Upper lobe of right lung (tissue), 1 donor: ENCODE measurements around the gene DPH1. TPM values are rescaled to one million over a fixed set of nuclear protein-coding genes. Genes with fewer than 3 reads are reported as not detected.

Experiments
- ATAC-seq: fragments of 200-7000 bp; cut with Tn5 transposase; one replicate; pipeline ENCODE4 v1.9.1; 2020; ENCODE audit warnings: mild to moderate bottlenecking, moderate library complexity
- DNase-seq: peaks from one replicate; pipeline ENCODE4 v3.0.0-alpha.2; 2020
- H3K27ac ChIP-seq: fragments of 200-600 bp; one replicate; pipeline ENCODE4 v1.8.0; 2022
- H3K27me3 ChIP-seq: fragments of 200-600 bp; one replicate; pipeline ENCODE4 v1.8.0; 2022; ENCODE audit warnings: mild to moderate bottlenecking
- H3K36me3 ChIP-seq: fragments of 200-600 bp; one replicate; pipeline ENCODE4 v1.8.0; 2022
- H3K4me1 ChIP-seq: fragments of 200-600 bp; one replicate; pipeline ENCODE4 v1.8.0; 2022
- H3K4me3 ChIP-seq: fragments of 200-600 bp; one replicate; pipeline ENCODE4 v1.8.0; 2022; ENCODE audit warnings: mild to moderate bottlenecking
- H3K9me3 ChIP-seq: fragments of 200-600 bp; one replicate; pipeline ENCODE4 v1.8.0; 2022
- intact Hi-C: fragments of 100-400 bp; cut with DNase I; formaldehyde crosslinking; loops from one replicate; pipeline ENCODE4 v1.11.0; 2022
- total RNA-seq: library from RNA; stranded (reverse); fragmentation: NEBNext Ultra II Directional; extraction: Animal tissue kit (Norgen Biotek cat#: 25700); gene quantifications from one replicate; pipeline ENCODE4 v1.2.1, GENCODE V29; 2021
- TF ChIP-seq, protein P1 (sequence below): fragments of 200-600 bp; IDR thresholded peaks from one replicate; pipeline ENCODE4 v1.8.0; 2022; ENCODE audit warnings: antibody characterized with exemption
- donor health status: DM: no; HTN: yes; CAD: no; lungs with severe emphysema.

The DPH1 gene
- total RNA-seq, 1 donor from 2014 or later = 47.8 TPM

DNA sequence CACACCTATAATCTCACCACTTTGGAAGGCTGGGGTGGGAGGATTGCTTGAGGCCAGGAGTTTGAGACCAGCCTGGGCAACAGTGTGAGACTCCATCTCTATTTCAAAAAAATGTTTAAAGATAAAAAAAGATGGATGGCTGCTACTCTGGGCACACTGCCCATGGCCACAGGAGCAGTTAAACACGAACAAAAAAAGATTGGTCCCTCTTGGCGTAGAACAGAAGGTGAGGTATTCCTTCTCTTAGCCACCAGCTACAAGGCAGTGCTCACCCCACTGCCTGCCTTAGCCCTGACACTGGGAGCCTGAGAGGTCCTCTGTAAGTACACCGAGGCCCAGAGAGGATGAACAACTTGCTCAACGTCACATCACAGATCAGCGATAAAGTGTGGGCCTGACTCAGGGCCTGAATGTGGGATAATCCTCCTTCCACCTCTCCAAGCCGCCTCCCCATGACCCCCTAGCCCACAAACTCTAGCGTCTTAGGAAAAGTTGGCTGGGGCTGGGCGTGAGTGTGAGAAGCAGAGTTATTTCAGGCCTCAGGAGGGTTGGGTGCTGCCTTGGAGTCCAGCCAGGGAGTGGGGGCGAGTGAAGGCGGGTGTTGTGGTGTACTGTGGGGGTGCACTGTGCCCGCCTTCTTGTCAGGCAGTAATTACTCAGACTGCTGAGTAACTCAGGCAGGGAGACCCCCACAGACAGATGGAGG is 2.3 kb upstream of the DPH1 start:
- no peak for DNase-seq
- Histone ChIP-seq H3K27ac (no peak overlapping the region), H3K4me1 (peaks cover 37% of the 10 kb centered on the region), H3K36me3 (no peaks in the 10 kb centered on the region), H3K4me3 (no peak overlapping the region), H3K27me3 (peaks cover 46% of the 10 kb centered on the region), H3K9me3 (no peaks in the 10 kb centered on the region)
- intact Hi-C loops = loop anchor here (5.0 kb wide), 1 partner anchor 120 kb away; no protein-coding TSS in a partner anchor
- no peak for ATAC-seq
- TF ChIP-seq, protein P1, sequence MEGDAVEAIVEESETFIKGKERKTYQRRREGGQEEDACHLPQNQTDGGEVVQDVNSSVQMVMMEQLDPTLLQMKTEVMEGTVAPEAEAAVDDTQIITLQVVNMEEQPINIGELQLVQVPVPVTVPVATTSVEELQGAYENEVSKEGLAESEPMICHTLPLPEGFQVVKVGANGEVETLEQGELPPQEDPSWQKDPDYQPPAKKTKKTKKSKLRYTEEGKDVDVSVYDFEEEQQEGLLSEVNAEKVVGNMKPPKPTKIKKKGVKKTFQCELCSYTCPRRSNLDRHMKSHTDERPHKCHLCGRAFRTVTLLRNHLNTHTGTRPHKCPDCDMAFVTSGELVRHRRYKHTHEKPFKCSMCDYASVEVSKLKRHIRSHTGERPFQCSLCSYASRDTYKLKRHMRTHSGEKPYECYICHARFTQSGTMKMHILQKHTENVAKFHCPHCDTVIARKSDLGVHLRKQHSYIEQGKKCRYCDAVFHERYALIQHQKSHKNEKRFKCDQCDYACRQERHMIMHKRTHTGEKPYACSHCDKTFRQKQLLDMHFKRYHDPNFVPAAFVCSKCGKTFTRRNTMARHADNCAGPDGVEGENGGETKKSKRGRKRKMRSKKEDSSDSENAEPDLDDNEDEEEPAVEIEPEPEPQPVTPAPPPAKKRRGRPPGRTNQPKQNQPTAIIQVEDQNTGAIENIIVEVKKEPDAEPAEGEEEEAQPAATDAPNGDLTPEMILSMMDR = no peak

DNA sequence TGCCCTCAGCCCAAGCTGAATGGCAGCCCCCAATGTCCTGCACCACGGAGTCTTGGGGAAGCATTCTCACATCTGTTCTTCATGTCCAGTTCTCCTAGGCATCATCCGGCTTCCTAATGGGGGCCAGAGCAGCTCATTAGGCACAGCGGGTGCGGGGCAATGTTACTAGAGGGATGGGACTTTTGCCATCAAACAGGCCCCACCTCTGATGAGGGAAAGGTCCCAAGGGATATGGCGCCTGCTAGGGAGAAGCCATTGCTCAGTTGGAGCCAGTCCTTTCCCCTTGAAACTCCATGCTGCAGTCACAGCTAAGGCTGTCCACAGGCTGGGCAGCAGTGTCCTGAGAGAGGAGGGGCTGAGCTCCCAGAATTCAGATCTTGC is 1.7 kb upstream of the DPH1 start:
- no peaks in the 10 kb centered on the region for H3K36me3 ChIP-seq
- intact Hi-C loops = loop anchor here (5.0 kb wide), 1 partner anchor 121 kb away; no protein-coding TSS in a partner anchor
- no peak overlapping the region for H3K4me3 ChIP-seq
- DNase-seq = no peak
- peaks cover 32% of the 10 kb centered on the region for H3K4me1 ChIP-seq
- peaks cover 46% of the 10 kb centered on the region for H3K27me3 ChIP-seq
- TF ChIP-seq, protein P1 = no peak
- no peak for ATAC-seq
- no peak overlapping the region for H3K27ac ChIP-seq
- H3K9me3 ChIP-seq = no peaks in the 10 kb centered on the region

DNA sequence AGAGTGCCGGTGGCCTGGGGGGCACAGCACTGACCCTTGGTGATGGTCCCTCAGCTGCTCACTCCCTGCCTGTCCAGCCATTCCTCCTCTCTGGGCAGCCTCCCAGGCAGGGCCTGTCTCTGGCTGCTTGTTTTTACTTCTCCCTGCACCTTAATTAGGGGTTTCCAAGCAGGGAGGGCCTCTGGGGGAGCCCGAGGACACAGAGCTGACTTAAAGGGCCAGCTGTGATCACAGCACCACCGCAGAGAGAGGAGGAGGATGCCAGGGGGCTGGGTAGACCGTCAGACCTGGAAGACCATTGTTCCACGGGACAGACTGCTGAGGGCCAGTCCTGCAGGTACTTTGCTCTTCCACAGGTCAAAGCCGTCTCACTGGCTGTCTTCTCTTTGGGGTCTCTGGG is 1.2 kb upstream of the DPH1 start:
- Histone ChIP-seq H3K4me1 (peaks cover 28% of the 10 kb centered on the region), H3K4me3 (no peak overlapping the region), H3K27me3 (peaks cover 45% of the 10 kb centered on the region), H3K27ac (no peak overlapping the region), H3K36me3 (peaks cover 4% of the 10 kb centered on the region), H3K9me3 (no peaks in the 10 kb centered on the region)
- DNase-seq = no peak
- intact Hi-C loops = loop anchor here (5.0 kb wide), 1 partner anchor 121 kb away; no protein-coding TSS in a partner anchor
- no peak for ATAC-seq
- TF ChIP-seq, protein P1 = no peak

DNA sequence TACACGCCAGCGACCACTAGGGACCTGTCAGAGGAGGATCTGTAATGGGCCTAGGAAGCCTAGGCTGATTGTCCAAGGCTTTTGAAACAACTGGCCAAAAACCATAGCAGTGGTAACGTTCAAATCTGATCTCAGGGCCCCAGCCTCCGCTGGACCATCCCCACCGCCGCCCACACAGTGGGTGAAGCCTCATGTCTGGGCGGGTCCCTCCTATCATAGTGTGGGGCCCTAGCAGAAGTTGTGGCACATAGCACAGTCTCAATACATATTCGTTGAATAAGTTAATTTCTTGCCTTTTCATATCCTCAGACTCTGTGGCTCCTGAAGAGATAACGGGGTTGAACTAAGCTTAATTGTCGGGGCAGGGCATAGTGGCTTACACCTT is 818 bp downstream of the DPH1 start:
- TF ChIP-seq, protein P1 = peak; percentile 45
- Histone ChIP-seq H3K4me1 (peaks cover 14% of the 10 kb centered on the region), H3K9me3 (no peaks in the 10 kb centered on the region), H3K4me3 (peak overlapping the region; percentile 93), H3K27ac (peak overlapping the region; percentile 69), H3K27me3 (peaks cover 27% of the 10 kb centered on the region), H3K36me3 (peaks cover 8% of the 10 kb centered on the region)
- intact Hi-C loops = no loop called here
- no peak for DNase-seq
- no peak for ATAC-seq

DNA sequence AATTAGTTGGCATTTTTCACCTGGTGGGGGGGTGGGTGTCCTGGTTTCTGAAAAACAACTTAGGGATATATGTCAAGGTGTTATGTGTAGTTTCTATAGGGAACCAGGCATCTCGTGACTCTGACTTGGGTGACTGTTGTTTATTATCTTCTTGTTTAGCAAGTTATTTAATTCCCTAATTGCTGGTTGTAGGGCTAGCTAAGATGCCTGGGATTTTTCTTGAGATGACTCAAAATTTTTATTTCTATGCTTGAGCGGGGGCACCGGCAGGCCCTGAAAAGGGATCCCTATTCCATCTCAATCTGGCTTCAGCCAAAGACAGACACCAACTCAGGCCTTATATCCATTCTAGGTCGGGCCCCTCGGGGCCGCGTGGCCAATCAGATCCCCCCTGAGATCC is 3.2 kb downstream of the DPH1 start:
- no peak for DNase-seq
- intact Hi-C loops = no loop called here

More for the DNA sequence above, 3.2 kb downstream of the DPH1 start:
- Histone ChIP-seq H3K4me1 (peaks cover 10% of the 10 kb centered on the region), H3K4me3 (no peak overlapping the region), H3K27me3 (peaks cover 7% of the 10 kb centered on the region), H3K27ac (no peak overlapping the region), H3K36me3 (peaks cover 32% of the 10 kb centered on the region), H3K9me3 (no peaks in the 10 kb centered on the region)
- TF ChIP-seq, protein P1 = no peak
- ATAC-seq = no peak
